ENCODE results near the gene MUC2.

Gene MUC2

DNA sequence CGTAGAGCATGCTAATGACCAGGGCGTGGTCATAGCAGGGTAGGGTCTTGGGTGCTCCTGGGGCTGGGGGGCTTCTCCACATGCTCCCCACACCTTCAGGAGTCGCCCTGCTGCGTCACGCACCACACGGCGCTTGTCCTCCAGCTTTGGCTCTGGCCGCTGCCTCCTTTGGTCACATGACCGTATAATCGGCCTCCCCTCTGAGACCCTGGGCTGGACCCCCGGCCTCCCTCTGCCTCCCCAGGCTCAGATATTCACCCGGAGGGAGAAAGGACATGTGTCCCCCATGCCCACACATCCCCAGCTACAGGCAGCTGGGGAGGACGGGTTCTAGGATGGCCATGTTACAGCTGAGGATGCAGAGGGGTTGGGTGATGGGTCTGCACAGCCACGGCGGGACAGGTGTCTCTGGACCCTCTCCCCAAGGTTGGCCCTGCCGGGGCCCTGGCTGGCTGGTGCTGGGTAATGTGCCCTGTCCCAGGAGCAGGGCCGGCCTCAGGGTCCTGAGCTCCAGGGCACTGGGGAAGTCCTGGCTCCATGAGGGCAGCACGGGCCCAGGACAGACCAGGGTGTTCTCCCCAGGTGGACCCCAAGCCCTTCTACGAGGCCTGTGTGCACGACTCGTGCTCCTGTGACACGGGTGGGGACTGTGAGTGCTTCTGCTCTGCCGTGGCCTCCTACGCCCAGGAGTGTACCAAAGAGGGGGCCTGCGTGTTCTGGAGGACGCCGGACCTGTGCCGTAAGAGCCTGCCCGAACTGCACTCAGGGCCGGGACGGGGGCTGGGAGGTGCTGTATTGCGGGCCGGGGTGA is 14.5 kb downstream of the MUC2 start:
- no peak for FAIRE-seq

GRCh38 chr11:1089738-1090599 is 15.3 kb downstream of the MUC2 start:
- no peak for FAIRE-seq

DNA sequence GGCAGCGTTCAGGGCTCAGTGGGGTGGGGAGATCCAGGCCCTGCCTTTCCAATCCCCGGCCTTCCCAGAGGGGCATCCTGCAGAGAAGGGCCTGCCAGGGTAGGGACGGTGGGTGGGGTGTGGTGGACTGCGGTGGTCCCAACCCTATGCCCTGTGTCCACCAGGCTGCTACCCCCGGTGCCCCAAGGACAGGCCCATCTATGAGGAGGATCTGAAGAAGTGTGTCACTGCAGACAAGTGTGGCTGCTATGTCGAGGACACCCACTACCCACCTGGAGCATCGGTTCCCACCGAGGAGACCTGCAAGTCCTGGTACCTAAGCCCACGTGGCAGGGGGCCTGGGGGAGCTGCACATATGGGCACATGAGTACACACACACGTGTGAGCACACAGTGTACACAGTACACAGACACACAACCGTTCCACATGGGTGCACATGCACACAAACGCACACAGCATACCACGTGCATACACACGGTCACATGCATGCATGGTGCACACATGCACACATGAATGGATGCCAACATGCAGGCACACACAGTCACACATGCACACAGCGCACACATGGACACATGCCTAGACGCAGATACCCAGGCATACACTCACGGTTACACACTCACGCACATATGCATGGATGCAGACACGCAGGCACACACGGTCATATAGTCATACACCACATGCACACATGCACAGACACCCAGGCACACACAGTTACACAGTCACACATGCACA is 16.1 kb downstream of the MUC2 start:
- FAIRE-seq = no peak

GRCh38 chr11:1091332-1092083 is 16.8 kb downstream of the MUC2 start:
- FAIRE-seq = no peak

DNA sequence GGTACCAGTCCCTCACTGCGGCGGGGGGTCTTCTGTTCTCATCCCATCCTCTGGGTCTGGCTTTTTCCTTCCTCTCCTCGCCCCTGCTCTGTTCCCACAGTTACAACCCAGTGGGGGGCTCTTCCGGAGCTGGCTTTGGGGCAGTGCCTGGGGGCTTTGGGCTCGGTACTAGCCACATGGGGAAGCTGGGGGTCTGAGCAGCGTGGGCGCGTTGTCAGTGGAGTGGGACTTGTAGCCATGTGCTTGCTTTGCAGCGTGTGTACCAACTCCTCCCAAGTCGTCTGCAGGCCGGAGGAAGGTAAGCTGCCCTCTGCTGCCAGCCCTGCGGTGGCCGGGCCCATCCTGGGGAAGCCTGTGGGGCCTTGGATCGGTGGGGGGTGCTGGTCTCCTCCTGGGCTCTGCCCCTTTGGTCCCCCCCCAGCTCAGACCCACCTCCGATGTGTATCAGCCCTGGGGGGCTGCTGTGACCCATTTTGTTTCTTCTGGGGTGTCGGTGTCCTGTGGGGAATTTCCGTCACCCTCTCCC is 17.5 kb downstream of the MUC2 start:
- FAIRE-seq = no peak

GRCh38 chr11:1092919-1093318 is 18.2 kb downstream of the MUC2 start:
- no peak for FAIRE-seq

GRCh38 chr11:1099519-1100355 is 25.1 kb downstream of the MUC2 start:
- FAIRE-seq = no peak

- FAIRE-seq = no peak
Measured at GRCh38 chr11:1100417-1101245, 26.0 kb downstream of the MUC2 start.

DNA sequence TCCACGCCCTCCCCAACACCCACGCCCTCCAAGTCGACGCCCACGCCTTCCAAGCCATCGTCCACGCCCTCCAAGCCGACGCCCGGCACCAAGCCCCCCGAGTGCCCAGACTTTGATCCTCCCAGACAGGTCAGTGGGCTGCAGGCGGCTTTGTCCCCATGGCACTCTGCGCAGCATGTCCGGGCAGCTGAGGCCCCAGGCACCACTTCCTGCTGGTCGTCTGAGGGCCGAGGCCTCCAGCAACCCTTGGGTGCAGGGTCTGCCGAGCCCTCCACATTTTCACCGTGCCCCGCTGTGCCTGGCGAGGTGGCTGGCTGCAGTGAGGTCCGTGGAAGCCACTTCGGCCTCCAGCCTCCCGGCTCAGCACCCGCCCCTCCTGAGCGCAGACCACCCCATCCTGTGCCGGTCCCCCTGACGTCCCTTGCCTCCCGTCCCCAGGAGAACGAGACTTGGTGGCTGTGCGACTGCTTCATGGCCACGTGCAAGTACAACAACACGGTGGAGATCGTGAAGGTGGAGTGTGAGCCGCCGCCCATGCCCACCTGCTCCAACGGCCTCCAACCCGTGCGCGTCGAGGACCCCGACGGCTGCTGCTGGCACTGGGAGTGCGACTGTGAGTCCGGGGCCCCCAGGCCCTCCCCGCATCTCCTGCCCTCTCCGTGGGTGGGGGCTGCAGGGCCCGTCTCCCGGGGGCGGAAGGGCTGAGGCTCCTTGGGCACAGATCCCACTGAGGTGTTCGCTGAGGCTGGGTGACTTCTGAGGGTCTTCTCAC is 26.8 kb downstream of the MUC2 start:
- FAIRE-seq = no peak

- FAIRE-seq = no peak
Measured at GRCh38 chr11:1102221-1102971, 27.7 kb downstream of the MUC2 start.

GRCh38 chr11:1102996-1103395 is 28.3 kb downstream of the MUC2 start:
- FAIRE-seq = no peak

GRCh38 chr11:1103401-1104360 is 29.0 kb downstream of the MUC2 start:
- FAIRE-seq = no peak

DNA sequence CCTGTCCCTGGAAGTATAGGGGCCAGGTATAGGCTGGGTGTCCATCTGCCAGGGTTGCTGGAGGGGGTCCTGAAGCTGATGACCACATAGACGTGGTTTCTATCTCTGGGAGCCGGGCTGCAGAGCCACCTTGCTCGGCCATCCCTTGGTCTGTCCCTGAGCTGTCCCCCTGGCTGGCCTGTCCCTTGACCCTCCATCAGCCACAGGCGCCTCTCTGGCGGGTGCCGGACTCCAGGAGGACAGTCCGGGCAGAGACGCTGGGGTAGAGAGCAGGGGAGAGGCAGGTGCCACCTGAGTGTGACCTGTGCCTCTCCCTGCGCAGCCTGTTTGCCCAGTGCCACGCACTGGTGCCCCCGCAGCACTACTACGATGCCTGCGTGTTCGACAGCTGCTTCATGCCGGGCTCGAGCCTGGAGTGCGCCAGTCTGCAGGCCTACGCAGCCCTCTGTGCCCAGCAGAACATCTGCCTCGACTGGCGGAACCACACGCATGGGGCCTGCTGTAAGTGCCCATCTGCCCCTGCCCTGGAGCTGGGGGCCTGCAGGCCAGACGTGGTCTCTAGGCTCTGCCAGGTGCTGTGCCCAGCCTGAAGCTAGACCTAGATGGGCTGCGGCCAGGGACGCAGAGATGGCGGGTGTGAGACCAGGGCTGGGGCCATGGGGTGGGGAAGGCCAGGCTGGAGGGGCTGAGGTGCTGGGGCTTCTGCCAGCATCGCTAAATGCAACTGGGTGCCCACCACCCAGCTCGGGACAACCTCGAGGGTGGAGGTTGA is 29.9 kb downstream of the MUC2 start:
- FAIRE-seq = no peak

GRCh38 chr11:1105183-1105565 is 30.5 kb downstream of the MUC2 start:
- FAIRE-seq = no peak

DNA sequence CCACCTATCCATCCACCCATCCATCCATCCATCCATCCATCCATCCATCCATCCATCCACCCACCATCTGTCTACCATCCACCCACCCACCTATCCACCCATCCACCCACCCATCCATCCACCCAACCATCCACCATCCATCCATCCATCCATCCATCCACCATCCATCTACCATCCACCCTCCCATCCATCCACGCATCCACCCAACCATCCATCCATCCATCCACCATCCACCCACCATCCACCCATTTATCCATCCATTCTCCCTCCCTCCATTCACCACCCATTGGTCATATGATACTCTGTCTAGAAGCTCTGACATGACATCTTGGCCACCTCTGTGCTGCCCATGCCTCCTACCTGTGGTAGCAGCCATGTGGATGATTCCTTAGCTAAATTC is 31.7 kb downstream of the MUC2 start:
- FAIRE-seq = no peak

- no peak for FAIRE-seq
Measured at GRCh38 chr11:1107316-1108245, 32.9 kb downstream of the MUC2 start.

Measured in islet of Langerhans (tissue), 1 donor.